ENCODE results near the gene P4HA2.

Gene P4HA2

DNA sequence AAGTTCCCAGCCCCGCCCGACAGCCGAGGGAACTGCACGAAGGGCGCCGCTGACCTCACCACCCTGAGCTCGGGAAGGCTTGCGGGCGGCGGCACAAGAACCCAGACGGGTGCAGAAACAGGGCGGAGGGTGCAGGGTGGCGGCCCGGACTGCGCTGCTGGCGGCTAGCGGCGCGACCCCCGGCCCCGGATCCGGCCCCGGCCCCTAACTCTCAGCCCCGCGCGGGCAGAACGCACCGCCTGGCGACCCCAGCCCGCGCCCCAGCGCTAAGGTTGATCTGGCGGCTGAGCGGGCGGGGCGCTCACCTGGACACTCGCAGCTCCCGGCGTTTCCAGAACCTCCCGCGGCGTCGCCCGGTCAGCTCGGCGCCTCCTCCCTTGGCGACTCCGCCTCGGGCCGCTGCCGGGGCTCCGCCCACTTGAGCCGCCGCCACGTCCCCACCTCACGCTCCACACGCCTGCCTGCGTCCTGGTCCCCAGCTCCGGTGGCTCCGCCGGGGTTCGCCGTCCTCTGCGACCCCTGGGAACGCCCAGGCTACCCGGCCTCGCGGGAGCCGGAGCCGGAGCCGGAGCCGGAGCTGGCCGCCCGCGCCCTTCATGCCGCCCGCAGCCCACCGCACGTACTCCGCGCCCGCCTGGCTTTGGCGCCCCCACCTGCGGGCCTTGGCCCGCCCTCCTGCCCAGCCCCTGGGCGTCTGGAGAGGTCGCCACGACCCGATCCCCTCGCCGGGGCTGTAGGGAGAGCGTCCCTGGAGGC lies at the start of gene P4HA2:
Gene P4HA2, minus strand, starts transcription at position 369 of the 756 bp plus-strand sequence. CDS start 9,227 bp downstream, outside the sequence.
- DNase-seq (ENCODE audit: low read depth in 2 of 2) = peak; percentile 11 to 50

GRCh38 chr5:132277256-132277655 lies 49.6 kb upstream of the P4HA2 start:
- DNase-seq (ENCODE audit: low read depth in 2 of 2) = no peak

- DNase-seq (ENCODE audit: low read depth in 2 of 2) = no peak
Measured at GRCh38 chr5:132275367-132276220, 47.9 kb upstream of the P4HA2 start.

DNA sequence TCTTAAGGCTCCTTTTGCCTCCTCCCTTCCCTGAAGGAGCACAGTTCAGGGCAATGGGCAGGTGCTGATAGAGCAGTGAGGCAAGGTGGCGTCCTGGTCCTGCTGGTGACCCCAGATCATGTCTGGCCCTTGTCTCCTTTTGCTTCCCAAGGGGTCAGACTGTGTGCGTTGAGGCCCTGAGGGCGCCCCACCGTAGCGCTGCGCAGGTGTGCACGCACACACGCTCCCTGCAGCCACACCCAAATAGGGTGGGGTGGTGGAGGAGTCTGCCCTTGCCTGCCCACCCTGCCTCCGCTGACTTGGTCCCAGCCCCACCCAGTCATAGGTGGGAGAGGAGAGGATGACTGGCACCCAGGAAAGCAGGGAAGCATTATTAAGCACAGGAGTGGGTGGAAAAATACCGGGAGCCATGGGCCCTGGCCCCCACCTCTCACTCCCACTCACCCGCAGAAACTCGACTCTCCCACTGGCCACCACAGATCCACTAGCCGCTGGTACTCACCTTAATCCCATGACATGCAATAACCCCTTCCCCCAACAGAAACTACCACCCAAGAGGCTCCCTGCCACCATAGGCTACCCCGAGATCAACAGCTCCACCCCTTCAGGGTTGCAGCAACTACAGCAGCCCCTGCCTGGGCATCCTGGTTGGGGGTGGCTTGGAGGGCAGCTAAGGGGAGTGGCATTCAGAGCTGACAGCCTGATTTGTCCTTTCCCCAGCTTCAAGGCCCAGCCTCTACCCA lies 46.6 kb upstream of the P4HA2 start:
- DNase-seq (ENCODE audit: low read depth in 2 of 2) = no peak

DNA sequence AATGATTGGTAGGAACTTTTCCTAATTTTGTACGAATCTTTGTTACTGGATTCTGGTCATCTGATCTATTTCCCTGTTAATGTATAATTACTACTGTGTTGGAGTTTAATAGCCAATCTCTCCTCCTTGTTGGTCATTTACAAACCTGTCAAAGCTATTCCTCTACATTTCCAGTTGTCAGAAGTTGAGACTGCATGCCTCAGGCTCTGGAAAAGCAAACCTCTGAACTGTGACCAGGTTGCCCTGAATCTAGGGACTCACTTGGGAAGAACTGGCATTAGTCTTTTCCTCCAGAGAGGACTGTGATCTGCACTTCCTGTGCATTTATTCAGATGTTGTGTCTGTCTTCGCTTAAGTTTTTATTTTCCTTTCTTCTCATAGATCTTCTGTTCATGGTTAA lies 46.0 kb upstream of the P4HA2 start:
- DNase-seq (ENCODE audit: low read depth in 2 of 2) = no peak

GRCh38 chr5:132272311-132273210 lies 44.9 kb upstream of the P4HA2 start:
- peak; percentile 34 to 75 for DNase-seq (ENCODE audit: low read depth in 2 of 2)

GRCh38 chr5:132271251-132272246 lies 43.9 kb upstream of the P4HA2 start:
- DNase-seq (ENCODE audit: low read depth in 2 of 2) = no peak

DNA sequence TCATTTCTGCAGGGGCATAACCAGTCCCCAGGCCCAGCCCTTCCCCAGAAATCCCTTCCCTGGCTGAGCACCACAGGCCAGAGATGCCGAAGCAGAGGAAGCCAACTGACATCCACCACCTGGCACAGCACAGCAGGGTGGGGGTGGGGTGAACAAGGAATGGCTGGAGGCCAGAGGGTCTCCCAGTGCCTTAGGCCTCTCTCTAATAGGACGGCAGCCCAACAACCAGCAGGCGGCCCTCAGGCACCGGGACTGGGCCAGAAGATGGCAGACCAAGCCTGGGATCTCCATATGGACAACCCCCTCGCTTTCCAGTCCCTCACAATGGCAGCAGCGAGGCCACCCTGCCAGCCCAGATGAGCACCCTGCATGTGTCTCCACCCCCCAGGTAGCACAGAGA lies 43.1 kb upstream of the P4HA2 start:
- no peak for DNase-seq (ENCODE audit: low read depth in 2 of 2)

DNA sequence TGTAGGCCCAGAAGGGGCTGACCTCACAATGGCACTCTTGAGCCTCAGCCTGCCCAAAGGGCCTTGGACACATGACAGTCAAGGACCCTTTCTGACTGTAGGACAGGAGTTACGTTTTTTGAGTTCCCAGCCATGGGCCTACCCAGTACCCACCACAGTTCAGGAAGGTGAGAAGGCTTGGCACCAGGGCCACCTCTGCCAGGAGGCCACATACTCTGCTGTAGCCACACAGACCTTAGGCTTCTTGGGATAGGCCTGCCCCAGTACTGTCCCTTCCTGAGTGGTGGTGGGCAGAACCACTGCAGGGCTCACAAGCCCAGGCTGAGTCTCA lies 42.6 kb upstream of the P4HA2 start:
- DNase-seq (ENCODE audit: low read depth in 2 of 2) = no peak

DNA sequence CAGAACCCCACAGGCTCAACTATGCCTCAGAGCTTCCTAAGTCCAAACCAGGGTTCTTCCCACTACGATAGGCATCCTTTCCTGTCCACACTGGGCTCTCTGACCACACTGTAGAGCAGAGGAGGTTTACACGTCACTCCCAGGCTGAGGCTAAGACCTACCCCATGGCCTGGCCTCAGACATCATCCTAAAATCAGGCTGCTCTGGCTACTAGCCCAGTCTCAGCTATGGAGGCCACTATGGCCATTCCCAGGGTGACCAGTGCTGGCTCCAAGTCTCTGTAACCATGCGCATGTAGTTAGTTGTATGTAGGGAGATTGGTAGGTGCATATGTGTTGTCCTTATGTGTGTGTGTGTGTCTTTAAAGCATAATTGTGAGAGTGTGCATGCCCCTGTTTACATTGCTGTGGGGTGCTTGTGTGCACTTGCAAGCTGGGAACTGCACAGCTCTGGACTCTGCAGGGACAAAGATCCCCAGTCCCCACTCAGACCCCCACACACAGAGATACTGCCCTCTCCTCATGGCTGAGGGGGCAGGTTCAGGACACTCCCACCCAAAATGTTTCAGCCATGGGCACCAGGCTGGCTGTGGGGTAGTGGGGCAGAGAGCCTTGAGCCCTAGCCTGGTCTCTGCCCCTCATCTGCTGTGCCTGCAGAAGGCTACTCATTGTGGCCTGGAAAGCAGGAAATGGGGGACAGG lies 42.1 kb upstream of the P4HA2 start:
- DNase-seq (ENCODE audit: low read depth in 2 of 2) = no peak

GRCh38 chr5:132268769-132269551 lies 41.3 kb upstream of the P4HA2 start:
- no peak for DNase-seq (ENCODE audit: low read depth in 2 of 2)

GRCh38 chr5:132267931-132268768 lies 40.5 kb upstream of the P4HA2 start:
- DNase-seq (ENCODE audit: low read depth in 2 of 2) = no peak

- DNase-seq (ENCODE audit: low read depth in 2 of 2) = no peak
Measured at GRCh38 chr5:132267166-132267739, 39.6 kb upstream of the P4HA2 start.

GRCh38 chr5:132266836-132267160 lies 39.1 kb upstream of the P4HA2 start:
- DNase-seq (ENCODE audit: low read depth in 2 of 2) = no peak

DNA sequence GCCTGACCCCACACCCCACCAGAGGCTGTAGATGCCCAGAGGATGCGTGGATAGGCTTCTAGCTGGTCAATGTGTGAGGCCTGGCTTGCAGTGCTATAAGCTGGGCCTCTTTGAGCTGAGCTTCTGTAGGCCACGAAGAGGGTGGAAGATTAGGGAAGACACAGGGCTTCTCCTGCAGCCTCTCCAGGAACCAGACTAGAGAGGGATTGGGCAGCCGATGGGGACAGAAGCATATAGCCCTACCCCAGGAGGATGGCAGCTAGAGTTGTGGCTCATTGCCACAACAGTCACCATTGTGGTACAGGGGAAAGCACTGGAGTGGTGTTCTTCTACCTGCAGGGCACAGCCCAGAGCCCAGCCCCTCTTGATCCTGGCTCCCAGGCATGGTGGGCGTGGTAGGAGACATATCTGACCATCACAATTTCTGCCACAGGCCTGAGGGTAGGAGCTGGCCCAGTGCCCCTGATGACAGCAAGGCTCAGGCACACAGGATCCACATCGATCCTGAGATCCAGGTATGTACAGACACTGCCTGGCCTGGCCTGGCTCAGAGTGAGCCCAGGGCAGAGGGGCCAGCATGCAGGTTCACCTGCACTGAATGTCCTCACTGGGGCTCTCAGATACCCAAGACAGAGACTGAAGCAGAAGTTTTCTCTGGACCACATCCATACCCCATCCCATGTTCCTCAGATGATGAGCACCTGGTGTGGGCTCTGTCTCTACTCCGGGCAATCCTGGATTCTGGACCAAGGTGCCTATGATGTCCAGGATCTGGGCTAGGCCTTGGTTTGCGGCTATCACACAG lies 38.6 kb upstream of the P4HA2 start:
- no peak for DNase-seq (ENCODE audit: low read depth in 2 of 2)

- no peak for DNase-seq (ENCODE audit: low read depth in 2 of 2)
Measured at GRCh38 chr5:132265336-132266030, 37.8 kb upstream of the P4HA2 start.
